GM12801 (cell line): ENCODE measurements around the gene CLEC4G.

ENCODE experiments used
- TF ChIP-seq, protein P1 (sequence below): IDR thresholded peaks from one replicate; pipeline ENCODE4 v1.5.1; 2011; ENCODE audit warnings: control low read depth; ENCODE audit not compliant: insufficient read length; ENCODE audit errors: extremely low read depth

The CLEC4G gene, protein sequence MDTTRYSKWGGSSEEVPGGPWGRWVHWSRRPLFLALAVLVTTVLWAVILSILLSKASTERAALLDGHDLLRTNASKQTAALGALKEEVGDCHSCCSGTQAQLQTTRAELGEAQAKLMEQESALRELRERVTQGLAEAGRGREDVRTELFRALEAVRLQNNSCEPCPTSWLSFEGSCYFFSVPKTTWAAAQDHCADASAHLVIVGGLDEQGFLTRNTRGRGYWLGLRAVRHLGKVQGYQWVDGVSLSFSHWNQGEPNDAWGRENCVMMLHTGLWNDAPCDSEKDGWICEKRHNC

DNA sequence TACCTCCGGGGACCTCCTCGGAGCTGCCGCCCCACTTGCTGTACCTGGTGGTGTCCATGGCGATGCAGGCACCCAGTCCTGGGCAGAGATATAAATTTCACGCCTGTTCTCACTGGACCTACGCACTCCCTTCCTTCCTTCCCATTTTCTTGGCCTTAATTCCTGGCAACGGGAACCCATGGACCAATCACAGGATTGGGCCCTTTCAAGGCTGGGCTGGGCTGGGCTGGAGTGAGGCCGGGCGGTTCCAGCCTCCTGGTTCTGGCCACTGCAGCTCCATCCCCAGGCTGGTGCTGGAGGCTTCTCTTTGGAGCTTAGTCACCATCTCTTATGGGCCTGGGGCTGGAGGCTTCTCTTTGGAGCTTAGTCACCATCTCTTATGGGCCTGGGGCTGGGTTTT lies at the start of gene CLEC4G:
CLEC4G (minus strand) TSS at position 66 of the 400 bp plus-strand sequence; CDS start at position 58, 8 bp downstream.
- TF ChIP-seq, protein P1, sequence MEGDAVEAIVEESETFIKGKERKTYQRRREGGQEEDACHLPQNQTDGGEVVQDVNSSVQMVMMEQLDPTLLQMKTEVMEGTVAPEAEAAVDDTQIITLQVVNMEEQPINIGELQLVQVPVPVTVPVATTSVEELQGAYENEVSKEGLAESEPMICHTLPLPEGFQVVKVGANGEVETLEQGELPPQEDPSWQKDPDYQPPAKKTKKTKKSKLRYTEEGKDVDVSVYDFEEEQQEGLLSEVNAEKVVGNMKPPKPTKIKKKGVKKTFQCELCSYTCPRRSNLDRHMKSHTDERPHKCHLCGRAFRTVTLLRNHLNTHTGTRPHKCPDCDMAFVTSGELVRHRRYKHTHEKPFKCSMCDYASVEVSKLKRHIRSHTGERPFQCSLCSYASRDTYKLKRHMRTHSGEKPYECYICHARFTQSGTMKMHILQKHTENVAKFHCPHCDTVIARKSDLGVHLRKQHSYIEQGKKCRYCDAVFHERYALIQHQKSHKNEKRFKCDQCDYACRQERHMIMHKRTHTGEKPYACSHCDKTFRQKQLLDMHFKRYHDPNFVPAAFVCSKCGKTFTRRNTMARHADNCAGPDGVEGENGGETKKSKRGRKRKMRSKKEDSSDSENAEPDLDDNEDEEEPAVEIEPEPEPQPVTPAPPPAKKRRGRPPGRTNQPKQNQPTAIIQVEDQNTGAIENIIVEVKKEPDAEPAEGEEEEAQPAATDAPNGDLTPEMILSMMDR = no peak

DNA sequence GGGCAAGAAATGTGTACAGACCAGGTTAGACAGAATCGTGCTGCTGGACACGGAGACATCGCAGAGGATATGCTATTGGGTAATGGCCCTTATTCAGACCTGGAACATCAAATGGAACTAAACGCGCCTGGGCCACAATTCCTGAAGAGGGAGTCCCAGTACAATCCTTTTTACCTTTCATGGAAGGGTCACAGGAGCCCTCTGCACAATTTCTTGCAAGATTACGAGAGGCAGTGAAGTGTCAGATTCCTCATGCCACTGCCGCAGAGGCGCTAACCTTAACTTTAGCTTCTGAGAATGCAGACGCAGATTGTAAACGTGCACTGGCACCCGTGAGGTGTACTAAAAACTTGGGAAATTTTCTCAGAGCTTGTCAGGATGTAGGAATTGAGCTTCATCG lies 49.2 kb upstream of the CLEC4G start:
- TF ChIP-seq, protein P1 = no peak

DNA sequence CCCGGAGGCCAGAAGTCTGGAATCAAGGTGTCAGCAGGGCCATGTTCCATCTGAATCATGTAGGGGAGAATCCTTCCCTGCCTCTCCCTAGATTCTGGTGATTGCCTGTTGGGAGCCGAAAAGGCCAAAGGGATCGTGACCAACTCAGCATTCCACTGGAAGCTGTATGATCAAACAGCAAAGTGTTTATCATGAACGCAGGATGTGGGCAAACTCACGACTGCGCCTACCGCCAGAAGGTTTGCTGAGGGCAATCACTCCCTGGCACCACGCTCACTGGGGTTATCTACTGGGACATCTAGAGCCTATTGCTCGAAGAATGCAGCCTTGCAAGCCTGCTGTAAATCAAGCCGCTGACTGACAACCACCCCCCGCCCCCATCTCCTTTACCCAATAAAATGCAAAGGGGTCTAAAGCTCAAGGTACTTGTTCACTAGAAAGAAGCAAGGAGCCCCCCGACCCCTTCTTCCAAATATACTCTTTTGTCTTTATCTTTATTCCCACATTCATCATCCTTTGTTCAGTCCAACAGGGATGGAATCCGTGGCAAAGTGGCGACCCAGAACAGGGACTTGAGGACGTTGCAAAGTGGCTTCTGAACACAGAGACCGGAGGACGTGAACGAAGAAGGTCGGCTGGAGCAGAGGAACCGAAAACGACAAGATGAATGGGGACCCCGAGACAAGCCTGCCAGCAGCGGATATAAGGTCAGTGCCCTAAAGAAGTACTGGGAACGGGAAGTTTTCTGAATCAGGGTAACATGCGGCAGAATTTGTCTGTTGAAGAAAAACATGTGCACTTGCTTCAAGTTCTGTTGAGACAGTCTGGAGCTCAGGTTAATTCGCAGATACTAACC lies 47.9 kb upstream of the CLEC4G start:
- TF ChIP-seq, protein P1 = no peak

DNA sequence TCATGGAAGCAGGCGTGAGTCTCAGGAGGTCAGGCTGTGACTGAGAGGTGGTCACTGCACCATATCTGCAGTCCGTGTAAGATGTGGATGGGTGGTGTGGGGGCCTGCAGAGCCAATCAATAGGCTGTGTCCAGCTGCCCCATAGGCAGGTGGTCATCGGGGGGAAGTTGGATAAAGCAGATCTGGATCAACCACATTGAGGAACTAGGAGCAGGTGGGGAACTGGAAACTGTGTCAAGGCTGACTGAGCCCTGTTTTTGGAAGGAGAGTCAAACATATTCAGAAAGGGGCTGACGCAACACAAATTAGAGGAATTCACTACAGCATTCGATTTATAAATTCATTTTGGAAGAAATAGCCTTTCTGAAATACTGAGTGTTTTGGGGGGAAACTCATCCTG lies 46.2 kb upstream of the CLEC4G start:
- TF ChIP-seq, protein P1 = no peak

DNA sequence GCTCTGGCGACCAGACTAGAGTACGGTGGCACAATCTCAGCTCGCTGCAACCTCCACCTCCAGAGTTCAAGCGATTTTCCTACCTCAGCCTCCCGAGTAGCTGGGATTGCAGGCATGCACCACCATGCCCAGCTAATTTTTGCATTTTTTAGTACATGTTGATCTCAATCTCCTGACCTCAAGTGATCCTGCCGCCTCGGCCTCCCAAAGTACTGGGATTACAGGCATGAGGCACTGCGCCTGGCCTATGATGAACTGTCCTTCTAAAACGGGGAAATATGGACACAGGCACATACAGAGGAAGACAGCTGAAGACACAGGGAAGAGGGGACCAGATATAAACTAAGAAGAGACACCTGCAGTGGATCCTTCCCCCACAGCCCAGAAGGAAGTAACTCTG lies 43.9 kb upstream of the CLEC4G start:
- TF ChIP-seq, protein P1 = no peak

DNA sequence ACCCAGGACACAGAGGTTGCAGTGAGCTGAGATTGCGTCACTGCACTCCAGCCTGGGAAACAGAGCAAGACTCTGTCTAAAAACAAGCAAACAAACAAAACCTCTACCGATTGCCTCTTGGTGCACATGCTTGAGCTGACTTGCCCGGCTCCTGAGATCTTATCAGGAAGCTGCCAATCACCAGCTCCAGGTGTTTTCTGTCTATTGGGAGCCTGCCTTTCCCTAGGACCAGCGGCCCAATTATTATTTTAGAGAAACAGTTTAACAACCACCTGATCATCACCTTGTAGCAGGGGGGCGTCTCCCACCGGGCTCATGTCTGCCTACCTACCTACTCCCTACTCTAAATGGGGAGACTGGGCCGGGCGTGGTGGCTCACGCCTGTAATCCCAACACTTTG lies 41.9 kb upstream of the CLEC4G start:
- TF ChIP-seq, protein P1 = no peak

DNA sequence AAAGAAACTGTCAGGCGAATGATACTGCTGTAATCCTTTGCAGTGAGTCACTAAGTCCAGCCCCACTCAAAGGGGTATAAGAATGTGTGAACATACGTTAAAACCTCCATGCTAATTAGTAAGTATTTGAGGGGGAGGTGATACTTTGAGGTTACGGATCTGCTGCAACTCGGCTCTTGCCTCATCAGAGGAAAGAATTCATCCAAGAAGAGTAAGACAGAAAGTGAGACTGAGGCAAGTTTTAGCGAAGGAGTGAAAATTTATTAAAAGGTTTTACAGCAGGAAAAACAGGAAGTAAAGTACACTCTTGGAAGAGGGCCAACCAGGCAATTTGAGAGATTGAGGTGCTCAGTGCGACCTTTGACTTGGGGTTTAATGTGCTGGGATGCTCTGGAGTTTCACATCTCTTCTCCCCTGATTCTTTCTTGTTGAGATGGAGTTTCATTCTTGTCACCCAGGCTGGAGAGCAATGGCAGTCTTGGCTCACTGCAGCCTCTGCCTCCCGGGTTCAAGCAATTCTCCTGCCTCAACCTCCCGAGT lies 40.9 kb upstream of the CLEC4G start:
- TF ChIP-seq, protein P1 = no peak
